Mesenchymal stem cell (in vitro differentiated cells and primary cell): ENCODE measurements around the gene HLCS.

ENCODE experiments used
- DNase-seq: peaks from one replicate; pipeline ENCODE4 v3.0.0-alpha.2; 2013
- H2AFZ ChIP-seq: one replicate; pipeline ENCODE4 v1.6.1; 2013; ENCODE audit warnings: low read depth, mild to moderate bottlenecking, control low read depth, inconsistent platforms, low read length, moderate library complexity
- H2AK5ac ChIP-seq: 2 replicates; pipeline ENCODE4 v1.6.1; 2013; ENCODE audit warnings: low read length, moderate library complexity, mild to moderate bottlenecking, inconsistent platforms; ENCODE audit not compliant: severe bottlenecking
- H2BK120ac ChIP-seq: one replicate; pipeline ENCODE4 v1.6.1; 2013; ENCODE audit warnings: low read depth, mild to moderate bottlenecking, inconsistent platforms, low read length, moderate library complexity
- H2BK12ac ChIP-seq, 2 experiments: one replicate each; pipeline ENCODE4 v1.6.1; 2013; ENCODE audit warnings: inconsistent platforms in 2 of 2, low read length in 2 of 2, mild to moderate bottlenecking in 2 of 2, moderate library complexity in 2 of 2, control low read depth in 1 of 2
- H2BK15ac ChIP-seq: one replicate; pipeline ENCODE4 v1.6.1; 2013; ENCODE audit warnings: mild to moderate bottlenecking, low read depth, inconsistent platforms; ENCODE audit not compliant: poor library complexity, severe bottlenecking
- H2BK5ac ChIP-seq: 2 replicates; pipeline ENCODE4 v1.6.1; 2013; ENCODE audit warnings: low read depth, mild to moderate bottlenecking, low read length, control low read depth, inconsistent platforms; ENCODE audit not compliant: poor library complexity, severe bottlenecking
- H3K14ac ChIP-seq, 2 experiments: one replicate each; pipeline ENCODE4 v1.6.1; 2013; ENCODE audit warnings: inconsistent platforms in 2 of 2, low read length in 2 of 2, control low read depth in 1 of 2, mild to moderate bottlenecking in 1 of 2, moderate library complexity in 1 of 2
- H3K18ac ChIP-seq, 2 experiments: one replicate each; pipeline ENCODE4 v1.6.1; 2013; ENCODE audit warnings: inconsistent platforms in 2 of 2, low read length in 2 of 2, control low read depth in 1 of 2, low read depth in 1 of 2, mild to moderate bottlenecking in 1 of 2
- H3K23ac ChIP-seq, 2 experiments: one replicate each; pipeline ENCODE4 v1.6.1; 2013; ENCODE audit warnings: inconsistent platforms in 2 of 2, low read length in 2 of 2, mild to moderate bottlenecking in 2 of 2, moderate library complexity in 2 of 2, control low read depth in 1 of 2
- H3K27ac ChIP-seq: 2 replicates; pipeline ENCODE4 v1.5.1; 2013; ENCODE audit warnings: mild to moderate bottlenecking, moderate library complexity, low read length, control low read depth, inconsistent platforms; ENCODE audit not compliant: poor library complexity, severe bottlenecking
- H3K27me3 ChIP-seq, 2 experiments: 2 replicates each; pipeline versions ENCODE4 v1.6.1 to v1.7.0; 2013; ENCODE audit warnings: low read length in 2 of 2, mild to moderate bottlenecking in 2 of 2, moderate library complexity in 2 of 2, control low read depth in 1 of 2, inconsistent platforms in 1 of 2; ENCODE audit not compliant: control insufficient read depth in 1 of 2, insufficient read depth in 1 of 2
- H3K36me3 ChIP-seq, 2 experiments: 2 replicates each; pipeline versions ENCODE4 v1.6.1 to v1.7.0; 2013; ENCODE audit warnings: low read length in 2 of 2, control low read depth in 1 of 2, inconsistent platforms in 1 of 2, low read depth in 1 of 2, mild to moderate bottlenecking in 1 of 2; ENCODE audit not compliant: insufficient read depth in 2 of 2, control insufficient read depth in 1 of 2
- H3K4ac ChIP-seq, 2 experiments: one replicate each; pipeline ENCODE4 v1.6.1; 2013; ENCODE audit warnings: inconsistent platforms in 2 of 2, low read length in 2 of 2, mild to moderate bottlenecking in 2 of 2, moderate library complexity in 2 of 2, control low read depth in 1 of 2, low read depth in 1 of 2
- H3K4me1 ChIP-seq: 2 replicates; pipeline ENCODE4 v1.6.1; 2013; ENCODE audit warnings: low read depth, low read length, control low read depth; ENCODE audit not compliant: control insufficient read depth, insufficient read depth
- H3K4me2 ChIP-seq: 2 replicates; pipeline ENCODE4 v1.6.1; 2013; ENCODE audit warnings: low read length, mild to moderate bottlenecking, inconsistent platforms; ENCODE audit not compliant: poor library complexity, severe bottlenecking
- H3K4me3 ChIP-seq, 2 experiments: 2 replicates each; pipeline versions ENCODE4 v1.5.1 to v1.7.0; 2013; ENCODE audit warnings: low read length in 2 of 2, mild to moderate bottlenecking in 2 of 2, control low read depth in 1 of 2, low read depth in 1 of 2; ENCODE audit not compliant: insufficient read depth in 1 of 2
- H3K79me1 ChIP-seq: replicated peaks from 2 replicates; pipeline ENCODE4 v1.6.1; 2013; ENCODE audit warnings: mild to moderate bottlenecking, control low read depth, low read length, inconsistent platforms; ENCODE audit not compliant: poor library complexity, severe bottlenecking
- H3K9ac ChIP-seq: 2 replicates; pipeline ENCODE4 v1.7.0; 2013; ENCODE audit warnings: mild to moderate bottlenecking, low read length, moderate library complexity
- H3K9me3 ChIP-seq: 2 replicates; pipeline ENCODE4 v1.7.0; 2013; ENCODE audit warnings: mild to moderate bottlenecking, low read length; ENCODE audit not compliant: control insufficient read depth
- H4K8ac ChIP-seq: one replicate; pipeline ENCODE4 v1.6.1; 2013; ENCODE audit warnings: inconsistent platforms, mild to moderate bottlenecking, low read length, moderate library complexity
- H4K91ac ChIP-seq: one replicate; pipeline ENCODE4 v1.6.1; 2013; ENCODE audit warnings: mild to moderate bottlenecking, low read length, inconsistent platforms
- WGBS: methylation state at CpG from one replicate; pipeline ENCODE4 v1.1.7; 2013; ENCODE audit warnings: mixed read lengths; 5-methylcytosine and 5-hydroxymethylcytosine counted together

HLCS gene

GRCh38 chr21:36985751-36986594, 19.5 kb upstream of the HLCS start:
- H4K8ac ChIP-seq = no peak overlapping the region
- no peak overlapping the region for H2BK15ac ChIP-seq
- no peak overlapping the region for H2BK120ac ChIP-seq
- H3K23ac ChIP-seq = no peak overlapping the region
- no peak overlapping the region for H3K4me3 ChIP-seq
- H3K79me1 ChIP-seq = no peaks in the 10 kb centered on the region
- peaks cover 0 to 1% of the 10 kb centered on the region in 2 experiments for H3K27me3 ChIP-seq
- no peak overlapping the region for H2BK5ac ChIP-seq
- H3K9ac ChIP-seq = no peak overlapping the region
- no peak overlapping the region for H3K27ac ChIP-seq
- no peak overlapping the region for H3K4me2 ChIP-seq
- no peak overlapping the region for H3K4ac ChIP-seq
- no peaks in the 10 kb centered on the region for H3K36me3 ChIP-seq
- no peak overlapping the region for H3K14ac ChIP-seq
- peaks cover 5% of the 10 kb centered on the region for H3K4me1 ChIP-seq
- no peak overlapping the region for H2BK12ac ChIP-seq
- no peaks in the 10 kb centered on the region for H3K9me3 ChIP-seq
- WGBS = 92% methylated on average over 6 of the region's 9 CpGs
- no peak overlapping the region for H2AK5ac ChIP-seq
- DNase-seq = no peak
- H3K18ac ChIP-seq = no peak overlapping the region
- H4K91ac ChIP-seq = no peak overlapping the region
- H2AFZ ChIP-seq = no peak overlapping the region

- no peaks in the 10 kb centered on the region for H3K36me3 ChIP-seq
- no peak overlapping the region for H3K18ac ChIP-seq
- no peaks in the 10 kb centered on the region for H3K9me3 ChIP-seq
- H2BK5ac ChIP-seq = no peak overlapping the region
- H2BK120ac ChIP-seq = no peak overlapping the region
- no peak overlapping the region for H3K9ac ChIP-seq
- peaks cover 10% of the 10 kb centered on the region for H3K4me1 ChIP-seq
- H3K27ac ChIP-seq = no peak overlapping the region
- H2AFZ ChIP-seq = no peak overlapping the region
- no peak for DNase-seq
- H3K4me3 ChIP-seq = no peak overlapping the region
- H2AK5ac ChIP-seq = no peak overlapping the region
- no peak overlapping the region for H4K91ac ChIP-seq
- no peak overlapping the region for H2BK12ac ChIP-seq
- H3K4ac ChIP-seq = no peak overlapping the region
- no peak overlapping the region for H4K8ac ChIP-seq
- no peak overlapping the region for H3K23ac ChIP-seq
- peaks cover 9% of the 10 kb centered on the region for H3K79me1 ChIP-seq
- H3K14ac ChIP-seq = no peak overlapping the region
- 66% methylated on average over 6 of the region's 6 CpGs for WGBS
- H2BK15ac ChIP-seq = no peak overlapping the region
- peaks cover 0 to 5% of the 10 kb centered on the region in 2 experiments for H3K27me3 ChIP-seq
- H3K4me2 ChIP-seq = no peak overlapping the region
Observed at GRCh38 chr21:36981977-36982700, 15.7 kb upstream of the HLCS start.

GRCh38 chr21:36981049-36981391, 14.6 kb upstream of the HLCS start:
- Histone ChIP-seq H2BK5ac (no peak overlapping the region), H3K9me3 (no peaks in the 10 kb centered on the region), H4K91ac (peak overlapping the region; percentile 92), H3K4me2 (peak overlapping the region; percentile 98), H4K8ac (peak overlapping the region; percentile 94), H2AFZ (peak overlapping the region; percentile 83), H3K27me3 (peaks cover 0 to 5% of the 10 kb centered on the region in 2 experiments), H3K4me1 (peaks cover 11% of the 10 kb centered on the region), H2BK120ac (no peak overlapping the region), H2AK5ac (no peak overlapping the region), H3K4ac (peak overlapping the region in 1 of 2 experiments; percentile 64), H3K18ac (peak overlapping the region; percentile 50 to 61), H3K79me1 (peaks cover 9% of the 10 kb centered on the region), H3K23ac (no peak overlapping the region), H3K9ac (peak overlapping the region; percentile 71), H2BK15ac (no peak overlapping the region), H3K36me3 (no peaks in the 10 kb centered on the region), H3K14ac (peak overlapping the region in 1 of 2 experiments; percentile 11), H3K27ac (no peak overlapping the region), H3K4me3 (peak overlapping the region in 1 of 2 experiments; percentile 77), H2BK12ac (no peak overlapping the region)
- DNase-seq = no peak
- WGBS = no CpG with 5 or more reads among the region's 2 CpGs
